ENCODE results near the gene STYX. TPM values are rescaled to one million over a fixed set of nuclear protein-coding genes. Genes with fewer than 3 reads are reported as not detected.

STYX gene
- total RNA-seq, 3 donors from 2014 or later: 15.1 to 17.7 (median 16.0) TPM

DNA sequence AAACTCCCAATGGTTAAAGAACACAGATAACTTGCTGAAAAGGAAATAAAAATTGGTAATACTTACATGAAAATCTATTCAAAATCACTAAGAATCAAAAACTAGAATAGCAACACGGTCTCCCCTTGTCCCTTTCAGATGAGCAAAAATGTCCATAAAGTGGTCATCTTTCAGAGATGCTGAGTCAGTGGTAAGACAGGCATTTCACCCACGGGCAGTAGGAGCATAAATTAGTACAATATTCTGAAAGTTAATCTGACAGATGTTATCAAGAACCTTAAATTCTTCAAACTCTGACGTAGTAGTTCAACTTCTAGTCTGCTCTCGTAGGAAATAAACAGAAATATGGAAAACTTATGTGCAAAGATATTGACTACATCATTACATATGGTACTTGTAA is 94.5 kb downstream of the STYX start:
- Histone ChIP-seq H3K9me3 (no peaks in the 10 kb centered on the region), H3K27me3 (no peaks in the 10 kb centered on the region), H3K36me3 (no peaks in the 10 kb centered on the region), H3K4me1 (no peaks in the 10 kb centered on the region), H3K4me3 (no peak overlapping the region), H3K27ac (no peak overlapping the region)
- no peak for DNase-seq (ENCODE audit: low spot score in 2 of 2)
- no peak for TF ChIP-seq POLR2AphosphoS5 (IDR thresholded peaks at IDR 0.05)
- TF ChIP-seq POLR2A (IDR thresholded peaks at IDR 0.05): no peak
- TF ChIP-seq, protein P1, sequence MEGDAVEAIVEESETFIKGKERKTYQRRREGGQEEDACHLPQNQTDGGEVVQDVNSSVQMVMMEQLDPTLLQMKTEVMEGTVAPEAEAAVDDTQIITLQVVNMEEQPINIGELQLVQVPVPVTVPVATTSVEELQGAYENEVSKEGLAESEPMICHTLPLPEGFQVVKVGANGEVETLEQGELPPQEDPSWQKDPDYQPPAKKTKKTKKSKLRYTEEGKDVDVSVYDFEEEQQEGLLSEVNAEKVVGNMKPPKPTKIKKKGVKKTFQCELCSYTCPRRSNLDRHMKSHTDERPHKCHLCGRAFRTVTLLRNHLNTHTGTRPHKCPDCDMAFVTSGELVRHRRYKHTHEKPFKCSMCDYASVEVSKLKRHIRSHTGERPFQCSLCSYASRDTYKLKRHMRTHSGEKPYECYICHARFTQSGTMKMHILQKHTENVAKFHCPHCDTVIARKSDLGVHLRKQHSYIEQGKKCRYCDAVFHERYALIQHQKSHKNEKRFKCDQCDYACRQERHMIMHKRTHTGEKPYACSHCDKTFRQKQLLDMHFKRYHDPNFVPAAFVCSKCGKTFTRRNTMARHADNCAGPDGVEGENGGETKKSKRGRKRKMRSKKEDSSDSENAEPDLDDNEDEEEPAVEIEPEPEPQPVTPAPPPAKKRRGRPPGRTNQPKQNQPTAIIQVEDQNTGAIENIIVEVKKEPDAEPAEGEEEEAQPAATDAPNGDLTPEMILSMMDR (IDR thresholded peaks at IDR 0.05): no peak
- intact Hi-C loops (cut with DNase I; ENCODE audit: low total_unique reads): no loop called here

Other genes with a start within 250 kb of the STYX start
- gene TXNDC16, start 177.7 kb upstream of the STYX start, total RNA-seq: 10 to 100 TPM; 11.5 to 18.3 (median 13.1) TPM
- gene GPR137C, start 177.3 kb upstream of the STYX start, total RNA-seq: 1 to 10 TPM in 1 of 3 donors, under 1 TPM in 2; 0.33 to 1.2 (median 0.80) TPM
- gene ERO1A, start 34.6 kb upstream of the STYX start, total RNA-seq: 10 to 100 TPM; 28.6 to 43.6 (median 37.0) TPM
- gene PSMC6, start 23.0 kb upstream of the STYX start, total RNA-seq: 100 to 1,000 TPM in 1 of 3 donors, 10 to 100 TPM in 2; 78.3 to 106 (median 89.9) TPM
- 10 to 100 TPM; 13.1 to 21.2 (median 18.7) TPM for gene GNPNAT1, start 61.4 kb downstream of the STYX start, total RNA-seq
- gene FERMT2, start 220.9 kb downstream of the STYX start, total RNA-seq: 100 to 1,000 TPM in 1 of 3 donors, 10 to 100 TPM in 2; 87.8 to 203 (median 90.2) TPM